Progenitor cell of endocrine pancreas (in vitro differentiated cells): Measurements from ENCODE around the gene CAPN3. TPM values are rescaled to one million over a fixed set of nuclear protein-coding genes. Genes with fewer than 3 reads are reported as not detected.

ENCODE experiments used
- DNase-seq: peaks from one replicate; pipeline ENCODE4 v3.0.0; 2021; ENCODE audit warnings: low spot score; ENCODE audit not compliant: unreplicated experiment
- H3K27ac Mint-ChIP-seq: 2 replicates; pipeline ENCODE4 v1.8.0; 2021; ENCODE audit warnings: mild to moderate bottlenecking, moderate library complexity, mixed read lengths
- H3K27me3 Mint-ChIP-seq: 2 replicates; pipeline ENCODE4 v1.8.0; 2021; ENCODE audit warnings: mixed read lengths
- H3K36me3 Mint-ChIP-seq: 2 replicates; pipeline ENCODE4 v1.8.0; 2022; ENCODE audit warnings: mixed read lengths; ENCODE audit not compliant: insufficient read depth
- H3K4me1 Mint-ChIP-seq: 2 replicates; pipeline ENCODE4 v1.8.0; 2021; ENCODE audit warnings: low read depth, mixed read lengths
- H3K4me3 Mint-ChIP-seq: 2 replicates; pipeline ENCODE4 v1.8.0; 2021; ENCODE audit warnings: low read depth, mild to moderate bottlenecking, moderate library complexity, mixed read lengths
- H3K9me3 Mint-ChIP-seq: 2 replicates; pipeline ENCODE4 v1.8.0; 2021; ENCODE audit warnings: low read depth, mixed read lengths
- CTCF ChIP-seq: fragments of 200-600 bp; sonication (generic); IDR thresholded peaks from one replicate; pipeline ENCODE4 v1.5.0; 2021; ENCODE audit warnings: antibody characterized with exemption, mild to moderate bottlenecking; ENCODE audit not compliant: unreplicated experiment
- total RNA-seq: library from RNA; stranded (reverse); gene quantifications from 2 replicates; pipeline ENCODE4 v1.2.1, GENCODE V29; 2021

The CAPN3 gene
- total RNA-seq, 1 donor from 2014 or later, result 3.7 TPM

- TF ChIP-seq CTCF, result no peak
- Mint-ChIP-seq H3K27me3 (peaks cover 5% of the 10 kb centered on the region), H3K9me3 (peaks cover 10% of the 10 kb centered on the region), H3K27ac (no peak overlapping the region), H3K4me1 (no peaks in the 10 kb centered on the region), H3K4me3 (no peak overlapping the region), H3K36me3 (no peaks in the 10 kb centered on the region)
- DNase-seq, result no peak
Measured at GRCh38 chr15:42367041-42367440, 7.7 kb downstream of the CAPN3 start.

GRCh38 chr15:42368096-42368495 is 8.8 kb downstream of the CAPN3 start:
- H3K27me3 Mint-ChIP-seq, result peaks cover 5% of the 10 kb centered on the region
- no peak for TF ChIP-seq CTCF
- H3K4me1 Mint-ChIP-seq, result no peaks in the 10 kb centered on the region
- H3K36me3 Mint-ChIP-seq, result no peaks in the 10 kb centered on the region
- DNase-seq, result no peak
- no peak overlapping the region for H3K4me3 Mint-ChIP-seq
- H3K27ac Mint-ChIP-seq, result no peak overlapping the region
- peaks cover 10% of the 10 kb centered on the region for H3K9me3 Mint-ChIP-seq

- Mint-ChIP-seq H3K9me3 (peaks cover 10% of the 10 kb centered on the region), H3K36me3 (no peaks in the 10 kb centered on the region), H3K27ac (no peak overlapping the region), H3K27me3 (no peaks in the 10 kb centered on the region), H3K4me1 (no peaks in the 10 kb centered on the region), H3K4me3 (no peak overlapping the region)
- DNase-seq, result no peak
- TF ChIP-seq CTCF, result no peak
Measured at GRCh38 chr15:42371096-42371495, 11.8 kb downstream of the CAPN3 start.

- H3K9me3 Mint-ChIP-seq, result peaks cover 21% of the 10 kb centered on the region
- DNase-seq, result no peak
- no peak overlapping the region for H3K27ac Mint-ChIP-seq
- H3K36me3 Mint-ChIP-seq, result peaks cover 2% of the 10 kb centered on the region
- TF ChIP-seq CTCF, result no peak
- H3K4me3 Mint-ChIP-seq, result no peak overlapping the region
- no peaks in the 10 kb centered on the region for H3K4me1 Mint-ChIP-seq
- no peaks in the 10 kb centered on the region for H3K27me3 Mint-ChIP-seq
Measured at GRCh38 chr15:42373274-42373673, 14.0 kb downstream of the CAPN3 start.

- Mint-ChIP-seq H3K4me3 (no peak overlapping the region), H3K4me1 (no peaks in the 10 kb centered on the region), H3K9me3 (peaks cover 24% of the 10 kb centered on the region), H3K27ac (no peak overlapping the region), H3K27me3 (no peaks in the 10 kb centered on the region), H3K36me3 (peaks cover 3% of the 10 kb centered on the region)
- no peak for TF ChIP-seq CTCF
- DNase-seq, result no peak
Measured at GRCh38 chr15:42373936-42374335, 14.6 kb downstream of the CAPN3 start.

GRCh38 chr15:42374810-42375209 is 15.5 kb downstream of the CAPN3 start:
- no peak for TF ChIP-seq CTCF
- Mint-ChIP-seq H3K4me1 (no peaks in the 10 kb centered on the region), H3K9me3 (peaks cover 25% of the 10 kb centered on the region), H3K27me3 (no peaks in the 10 kb centered on the region), H3K4me3 (no peak overlapping the region), H3K36me3 (peaks cover 3% of the 10 kb centered on the region), H3K27ac (no peak overlapping the region)
- DNase-seq, result no peak
